Gastrocnemius medialis (tissue), 4 donors: Measurements from ENCODE around the gene TFPI.

ENCODE experiments used
- CTCF ChIP-seq, 5 experiments: fragments of 450-650 bp in 3 of 5; fragments of 200-600 bp in 2 of 5; sonication (generic) in 2 of 5; IDR thresholded peaks in 4 of 5; conservative IDR thresholded peaks in 1 of 5; 1 replicate in 4 of 5; 2 replicates in 1 of 5; pipeline ENCODE4 v1.5.1; 2016 to 2019; ENCODE audit warnings: antibody characterized with exemption in 5 of 5, mild to moderate bottlenecking in 3 of 5, moderate library complexity in 3 of 5
- POLR2A ChIP-seq, 2 donors: fragments of 450-650 bp; IDR thresholded peaks; one replicate each; pipeline ENCODE4 v1.6.1; 2017; ENCODE audit warnings: antibody characterized with exemption in 2 of 2, mild to moderate bottlenecking in 2 of 2, moderate library complexity in 2 of 2

- TF ChIP-seq CTCF (IDR thresholded peaks at IDR 0.05 in 4 of 5, conservative IDR thresholded peaks at IDR 0.05 in 1 of 5) (no peak), POLR2A (IDR thresholded peaks at IDR 0.05) (no peak)
Measured at GRCh38 chr2:187469538-187469937, 84.7 kb downstream of the TFPI start.
